ENCODE results near the gene PTPRF.

Gene PTPRF

GRCh38 chr1:43511394-43511793, 19.3 kb upstream of the PTPRF start:
- no peak for TF ChIP-seq FOXP2 (optimal IDR thresholded peaks at IDR 0.05; ENCODE audit: borderline replicate concordance, extremely low read depth, extremely low read length, insufficient read depth)
- TF ChIP-seq SIN3A (IDR thresholded peaks at IDR 0.05; ENCODE audit: borderline replicate concordance, insufficient read depth, low read length) = no peak
- no peak for TF ChIP-seq TAF1 (IDR thresholded peaks at IDR 0.05; ENCODE audit: borderline replicate concordance, insufficient read depth, low read length)
- TF ChIP-seq POLR2AphosphoS5 (IDR thresholded peaks at IDR 0.05; ENCODE audit: low read depth, low read length) = no peak
- TF ChIP-seq REST (IDR thresholded peaks at IDR 0.05; ENCODE audit: insufficient read depth in 1 of 2, low read depth in 2 of 2, low read length in 2 of 2) = no peak

- TF ChIP-seq REST (IDR thresholded peaks at IDR 0.05; ENCODE audit: insufficient read depth in 1 of 2, low read depth in 2 of 2, low read length in 2 of 2) = no peak
- TF ChIP-seq TAF1 (IDR thresholded peaks at IDR 0.05; ENCODE audit: borderline replicate concordance, insufficient read depth, low read length) = no peak
- no peak for TF ChIP-seq FOXP2 (optimal IDR thresholded peaks at IDR 0.05; ENCODE audit: borderline replicate concordance, extremely low read depth, extremely low read length, insufficient read depth)
- no peak for TF ChIP-seq POLR2AphosphoS5 (IDR thresholded peaks at IDR 0.05; ENCODE audit: low read depth, low read length)
- TF ChIP-seq SIN3A (IDR thresholded peaks at IDR 0.05; ENCODE audit: borderline replicate concordance, insufficient read depth, low read length) = no peak
Measured at GRCh38 chr1:43512133-43512532, 18.6 kb upstream of the PTPRF start.

GRCh38 chr1:43512681-43513080, 18.0 kb upstream of the PTPRF start:
- TF ChIP-seq SIN3A (IDR thresholded peaks at IDR 0.05; ENCODE audit: borderline replicate concordance, insufficient read depth, low read length) (no peak), POLR2AphosphoS5 (IDR thresholded peaks at IDR 0.05; ENCODE audit: low read depth, low read length) (no peak), TAF1 (IDR thresholded peaks at IDR 0.05; ENCODE audit: borderline replicate concordance, insufficient read depth, low read length) (no peak), FOXP2 (optimal IDR thresholded peaks at IDR 0.05; ENCODE audit: borderline replicate concordance, extremely low read depth, extremely low read length, insufficient read depth) (no peak), REST (IDR thresholded peaks at IDR 0.05; ENCODE audit: insufficient read depth in 1 of 2, low read depth in 2 of 2, low read length in 2 of 2) (no peak)

GRCh38 chr1:43513471-43514173, 17.1 kb upstream of the PTPRF start:
- no peak for TF ChIP-seq REST (IDR thresholded peaks at IDR 0.05; ENCODE audit: insufficient read depth in 1 of 2, low read depth in 2 of 2, low read length in 2 of 2)
- TF ChIP-seq SIN3A (IDR thresholded peaks at IDR 0.05; ENCODE audit: borderline replicate concordance, insufficient read depth, low read length) = no peak
- TF ChIP-seq POLR2AphosphoS5 (IDR thresholded peaks at IDR 0.05; ENCODE audit: low read depth, low read length) = no peak
- TF ChIP-seq TAF1 (IDR thresholded peaks at IDR 0.05; ENCODE audit: borderline replicate concordance, insufficient read depth, low read length) = no peak
- no peak for TF ChIP-seq FOXP2 (optimal IDR thresholded peaks at IDR 0.05; ENCODE audit: borderline replicate concordance, extremely low read depth, extremely low read length, insufficient read depth)

All from PFSK-1 (cell line).